Panc1 (cell line): ENCODE measurements around the gene PDE1C.

Experiments used
- POLR2AphosphoS5 ChIP-seq: IDR thresholded peaks from 2 replicates; pipeline ENCODE4 v1.6.1; 2012; ENCODE audit warnings: mild to moderate bottlenecking, low read depth, low read length, moderate library complexity
- TCF7L2 ChIP-seq: IDR thresholded peaks from 2 replicates; pipeline ENCODE4 v1.6.1; 2011; ENCODE audit warnings: mild to moderate bottlenecking, low read depth, low read length, inconsistent platforms
- TF ChIP-seq, protein P1 (sequence below): fragments of 450-650 bp; IDR thresholded peaks from 2 replicates; pipeline ENCODE4 v1.5.1; 2017; ENCODE audit warnings: mild to moderate bottlenecking
- TF ChIP-seq, protein P2 (sequence below), 2 experiments: IDR thresholded peaks; 2 replicates each; pipeline ENCODE4 v1.6.1; 2011 to 2012; ENCODE audit warnings: low read depth in 2 of 2, control low read depth in 1 of 2, low read length in 1 of 2, mild to moderate bottlenecking in 1 of 2, moderate library complexity in 1 of 2; ENCODE audit not compliant: insufficient read depth in 1 of 2

DNA sequence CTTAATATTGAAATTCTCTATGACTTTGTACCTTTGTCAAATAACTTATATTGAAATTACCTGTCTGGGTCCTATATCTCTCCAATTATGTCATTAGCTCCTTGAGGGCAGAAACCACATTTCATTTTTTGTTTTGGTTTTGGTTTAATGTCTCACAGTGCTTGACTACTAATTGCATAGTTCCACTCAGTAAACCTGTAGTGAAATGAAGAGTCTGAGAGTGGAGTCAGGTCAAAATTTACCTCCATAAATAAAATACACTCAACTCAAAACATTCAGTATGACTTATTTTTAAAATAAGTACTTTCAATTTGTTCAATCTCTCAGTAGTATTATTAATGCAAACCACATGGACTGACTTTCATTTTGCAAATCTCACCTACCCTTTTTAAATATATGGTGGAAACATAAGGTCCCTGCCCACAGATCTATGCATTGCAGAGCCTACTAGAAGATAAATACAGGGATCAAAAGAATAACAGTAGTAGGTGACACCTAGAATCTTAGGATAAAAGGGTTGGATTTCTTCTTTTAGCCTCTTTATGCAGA is 32.5 kb downstream of the PDE1C start:
- TF ChIP-seq, protein P1, sequence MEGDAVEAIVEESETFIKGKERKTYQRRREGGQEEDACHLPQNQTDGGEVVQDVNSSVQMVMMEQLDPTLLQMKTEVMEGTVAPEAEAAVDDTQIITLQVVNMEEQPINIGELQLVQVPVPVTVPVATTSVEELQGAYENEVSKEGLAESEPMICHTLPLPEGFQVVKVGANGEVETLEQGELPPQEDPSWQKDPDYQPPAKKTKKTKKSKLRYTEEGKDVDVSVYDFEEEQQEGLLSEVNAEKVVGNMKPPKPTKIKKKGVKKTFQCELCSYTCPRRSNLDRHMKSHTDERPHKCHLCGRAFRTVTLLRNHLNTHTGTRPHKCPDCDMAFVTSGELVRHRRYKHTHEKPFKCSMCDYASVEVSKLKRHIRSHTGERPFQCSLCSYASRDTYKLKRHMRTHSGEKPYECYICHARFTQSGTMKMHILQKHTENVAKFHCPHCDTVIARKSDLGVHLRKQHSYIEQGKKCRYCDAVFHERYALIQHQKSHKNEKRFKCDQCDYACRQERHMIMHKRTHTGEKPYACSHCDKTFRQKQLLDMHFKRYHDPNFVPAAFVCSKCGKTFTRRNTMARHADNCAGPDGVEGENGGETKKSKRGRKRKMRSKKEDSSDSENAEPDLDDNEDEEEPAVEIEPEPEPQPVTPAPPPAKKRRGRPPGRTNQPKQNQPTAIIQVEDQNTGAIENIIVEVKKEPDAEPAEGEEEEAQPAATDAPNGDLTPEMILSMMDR = no peak
- no peak for TF ChIP-seq POLR2AphosphoS5
- TF ChIP-seq, protein P2, sequence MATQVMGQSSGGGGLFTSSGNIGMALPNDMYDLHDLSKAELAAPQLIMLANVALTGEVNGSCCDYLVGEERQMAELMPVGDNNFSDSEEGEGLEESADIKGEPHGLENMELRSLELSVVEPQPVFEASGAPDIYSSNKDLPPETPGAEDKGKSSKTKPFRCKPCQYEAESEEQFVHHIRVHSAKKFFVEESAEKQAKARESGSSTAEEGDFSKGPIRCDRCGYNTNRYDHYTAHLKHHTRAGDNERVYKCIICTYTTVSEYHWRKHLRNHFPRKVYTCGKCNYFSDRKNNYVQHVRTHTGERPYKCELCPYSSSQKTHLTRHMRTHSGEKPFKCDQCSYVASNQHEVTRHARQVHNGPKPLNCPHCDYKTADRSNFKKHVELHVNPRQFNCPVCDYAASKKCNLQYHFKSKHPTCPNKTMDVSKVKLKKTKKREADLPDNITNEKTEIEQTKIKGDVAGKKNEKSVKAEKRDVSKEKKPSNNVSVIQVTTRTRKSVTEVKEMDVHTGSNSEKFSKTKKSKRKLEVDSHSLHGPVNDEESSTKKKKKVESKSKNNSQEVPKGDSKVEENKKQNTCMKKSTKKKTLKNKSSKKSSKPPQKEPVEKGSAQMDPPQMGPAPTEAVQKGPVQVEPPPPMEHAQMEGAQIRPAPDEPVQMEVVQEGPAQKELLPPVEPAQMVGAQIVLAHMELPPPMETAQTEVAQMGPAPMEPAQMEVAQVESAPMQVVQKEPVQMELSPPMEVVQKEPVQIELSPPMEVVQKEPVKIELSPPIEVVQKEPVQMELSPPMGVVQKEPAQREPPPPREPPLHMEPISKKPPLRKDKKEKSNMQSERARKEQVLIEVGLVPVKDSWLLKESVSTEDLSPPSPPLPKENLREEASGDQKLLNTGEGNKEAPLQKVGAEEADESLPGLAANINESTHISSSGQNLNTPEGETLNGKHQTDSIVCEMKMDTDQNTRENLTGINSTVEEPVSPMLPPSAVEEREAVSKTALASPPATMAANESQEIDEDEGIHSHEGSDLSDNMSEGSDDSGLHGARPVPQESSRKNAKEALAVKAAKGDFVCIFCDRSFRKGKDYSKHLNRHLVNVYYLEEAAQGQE (IDR thresholded peaks at IDR 0.05; ENCODE audit: insufficient read depth in 1 of 2, low read depth in 2 of 2, low read length in 1 of 2) = no peak
- TF ChIP-seq TCF7L2 = no peak
